NCI-H460 (cell line): ENCODE data around the gene WFS1. TPM values are rescaled to one million over a fixed set of nuclear protein-coding genes. Genes with fewer than 3 reads are reported as not detected.
A peak's percentile ranks its signal among the peaks of the same experiment; 100 is the strongest.

ENCODE experiments used
- DNase-seq: peaks from one replicate; pipeline ENCODE4 v3.0.0-alpha.2; 2016; ENCODE audit warnings: low read depth; ENCODE audit errors: extremely low read depth
- total RNA-seq: library from RNA; depleted of rRNA; stranded (reverse); fragments of >200 nt; shearing (Covaris generic); gene quantifications from 2 replicates; pipeline ENCODE4 v1.2.3, GENCODE V29; 2014

WFS1 gene
- total RNA-seq, 1 experiment from 2014 or later, result 4.6 TPM

- DNase-seq, result no peak
Observed at GRCh38 chr4:6235012-6235411, 34.6 kb upstream of the WFS1 start.

GRCh38 chr4:6235901-6236640 lies 33.6 kb upstream of the WFS1 start:
- no peak for DNase-seq

- DNase-seq, result no peak
Observed at GRCh38 chr4:6236816-6237390, 32.7 kb upstream of the WFS1 start.

DNA sequence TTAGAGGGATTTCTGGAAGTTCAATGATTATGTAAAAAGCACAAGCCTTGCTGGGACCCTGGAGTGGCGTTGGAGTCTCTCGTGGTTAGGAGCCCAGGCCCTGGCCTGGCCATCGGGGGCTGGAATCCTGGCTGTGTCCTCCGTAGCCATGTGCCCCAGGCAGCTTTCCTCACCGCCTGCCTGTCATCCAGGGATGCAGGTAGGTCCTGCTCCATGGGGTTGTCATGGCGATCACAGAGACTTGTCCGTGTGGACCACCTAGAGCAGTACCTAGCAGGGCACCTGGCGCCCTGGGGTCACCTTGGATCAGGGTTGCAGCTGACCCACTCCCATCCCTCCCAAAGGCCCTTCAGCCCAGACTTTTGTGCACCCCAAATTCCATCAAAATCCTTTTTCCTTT lies 30.2 kb upstream of the WFS1 start:
- no peak for DNase-seq

- no peak for DNase-seq
Observed at GRCh38 chr4:6239968-6240367, 29.7 kb upstream of the WFS1 start.

GRCh38 chr4:6241062-6241845 lies 28.4 kb upstream of the WFS1 start:
- no peak for DNase-seq

DNA sequence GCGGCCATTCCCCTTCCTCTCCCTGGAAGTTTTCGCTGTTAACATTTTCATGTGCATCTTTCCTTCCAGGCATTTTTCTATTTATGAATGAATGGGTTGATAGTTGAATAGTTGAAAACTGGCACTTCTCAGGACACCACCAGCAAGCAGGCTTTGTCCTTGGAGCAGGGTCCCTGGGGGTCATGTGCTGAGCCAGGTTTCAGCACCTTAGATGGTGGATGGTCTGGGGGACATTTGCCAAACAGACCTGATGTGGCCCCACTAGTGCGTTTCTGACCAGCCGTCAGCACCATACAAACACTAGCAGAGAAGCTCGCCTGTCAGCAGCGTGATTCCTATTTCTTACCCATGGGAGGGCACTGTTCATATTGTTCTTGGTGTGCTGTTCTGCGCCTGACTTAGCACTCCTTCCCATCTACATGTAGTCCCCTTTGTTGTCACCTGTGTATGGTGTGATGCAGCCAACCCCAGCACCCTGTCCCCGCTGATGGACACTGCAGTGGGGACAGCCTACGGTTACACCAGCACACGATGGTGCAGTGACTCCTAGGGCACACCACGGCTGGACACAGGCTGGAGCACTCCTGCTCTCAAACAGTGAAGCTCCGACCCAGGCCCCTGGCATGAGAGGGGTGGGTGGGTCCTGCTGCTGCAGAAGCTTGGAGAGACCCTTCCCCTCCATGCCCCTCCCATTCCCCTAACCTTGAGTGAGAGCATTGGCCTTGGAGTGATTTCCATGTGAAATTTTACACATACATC lies 27.2 kb upstream of the WFS1 start:
- no peak for DNase-seq

GRCh38 chr4:6245246-6246169 lies 24.1 kb upstream of the WFS1 start:
- no peak for DNase-seq

DNA sequence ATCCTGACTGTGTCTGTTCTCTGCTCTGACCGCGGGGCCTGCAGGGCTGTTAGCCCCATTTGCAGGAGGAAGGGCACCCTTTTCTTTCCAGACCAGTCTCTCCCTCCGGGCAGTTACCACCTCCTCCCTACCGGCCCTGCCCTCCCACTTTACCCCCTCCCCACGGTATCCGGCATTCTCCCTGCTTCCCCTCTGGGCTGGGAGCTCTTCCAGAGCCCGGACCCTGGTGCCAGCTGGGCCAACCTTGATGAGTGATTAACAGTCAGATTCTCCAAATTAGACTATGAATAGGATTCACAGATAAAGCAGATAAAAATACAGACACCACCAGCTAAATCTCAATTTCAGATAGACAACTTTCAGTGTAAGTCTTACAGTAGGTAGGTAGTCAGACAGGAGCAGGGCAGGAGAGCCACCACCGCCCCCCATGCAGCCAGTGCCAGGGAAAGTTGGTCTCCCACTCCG lies 23.4 kb upstream of the WFS1 start:
- DNase-seq, result no peak

DNA sequence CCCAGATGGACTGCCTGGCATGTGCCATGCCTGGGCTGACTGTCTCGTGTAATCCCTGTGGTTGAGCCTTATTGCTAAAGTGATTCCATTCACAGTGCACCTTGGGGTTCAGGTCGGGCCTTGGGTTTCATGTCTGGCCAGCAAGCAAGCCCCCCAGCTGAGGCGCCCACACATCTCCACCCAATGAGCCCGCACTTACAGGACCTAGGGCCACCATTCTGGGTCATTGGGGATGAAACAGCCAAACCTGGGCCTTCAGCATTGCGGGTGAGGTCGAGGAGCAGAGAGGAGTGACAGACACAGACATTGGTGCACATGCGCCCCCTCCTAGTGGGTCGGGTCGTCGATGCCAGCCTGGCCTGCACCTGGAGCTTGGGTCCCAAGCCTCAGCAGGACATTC lies 21.3 kb upstream of the WFS1 start:
- no peak for DNase-seq

- DNase-seq, result peak; percentile 51
Observed at GRCh38 chr4:6250235-6250983, 19.2 kb upstream of the WFS1 start.

- DNase-seq, result no peak
Observed at GRCh38 chr4:6250984-6251295, 18.7 kb upstream of the WFS1 start.

DNA sequence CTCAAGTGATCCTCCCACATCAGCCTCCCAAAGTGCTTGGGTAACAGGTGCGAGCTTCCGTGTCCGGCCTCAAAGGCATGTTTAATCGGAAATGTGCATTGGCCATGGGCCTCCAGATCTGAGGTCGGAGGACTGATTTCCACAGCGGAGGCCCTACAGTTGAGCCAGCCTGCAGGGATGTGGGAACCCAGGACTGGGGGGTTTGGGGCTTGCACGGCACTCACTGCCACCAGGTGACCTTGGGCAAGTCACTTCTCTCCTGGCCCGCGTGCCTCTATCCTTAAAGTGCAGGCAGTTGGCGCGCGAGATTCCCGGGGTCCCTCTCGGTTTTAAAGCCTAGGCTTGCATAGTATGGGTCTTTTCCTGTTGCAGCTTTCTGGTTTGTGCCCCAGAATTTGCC lies 18.3 kb upstream of the WFS1 start:
- DNase-seq, result no peak

- DNase-seq, result no peak
Observed at GRCh38 chr4:6252051-6252450, 17.6 kb upstream of the WFS1 start.

DNA sequence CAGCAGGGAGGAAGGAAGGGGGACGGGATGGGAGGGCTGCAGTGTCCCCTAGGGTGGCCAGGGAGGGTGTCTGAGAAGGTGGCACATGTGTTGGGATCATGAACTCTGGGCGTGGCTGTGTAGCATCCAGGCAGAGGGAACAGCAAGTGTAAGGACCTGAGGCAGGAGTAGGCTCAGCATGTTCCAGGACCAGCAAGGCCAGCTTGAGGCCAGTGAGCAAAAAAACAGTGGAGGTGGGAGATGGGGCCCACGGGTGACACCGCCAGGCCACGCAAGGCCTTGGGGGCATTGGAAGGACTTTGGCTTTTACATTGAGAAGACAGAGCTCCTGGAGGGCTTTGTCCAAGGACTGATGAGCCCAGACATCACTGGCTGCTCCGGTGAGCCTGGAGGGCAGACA lies 16.5 kb upstream of the WFS1 start:
- DNase-seq, result no peak

- no peak for DNase-seq
Observed at GRCh38 chr4:6253961-6254360, 15.7 kb upstream of the WFS1 start.

DNA sequence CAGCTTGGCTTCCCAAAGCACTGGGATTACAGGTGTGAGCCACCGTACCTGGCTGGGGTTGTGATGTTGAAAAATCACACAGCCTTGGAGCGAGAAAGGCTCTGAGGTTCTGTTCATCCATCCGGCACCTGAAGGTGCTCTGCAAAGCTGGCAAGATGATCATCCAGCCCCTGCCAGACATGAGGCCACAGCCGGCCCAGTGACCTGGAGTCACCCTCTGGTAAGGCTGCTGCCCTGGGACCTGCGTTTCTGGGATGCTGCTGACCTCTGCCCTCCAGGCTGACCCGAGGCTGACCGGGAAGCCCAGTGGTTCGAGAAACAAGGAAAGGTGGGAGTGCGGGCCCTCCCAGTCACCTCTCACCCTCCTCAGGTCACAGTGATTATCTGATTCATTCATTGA lies 13.5 kb upstream of the WFS1 start:
- DNase-seq, result no peak

DNA sequence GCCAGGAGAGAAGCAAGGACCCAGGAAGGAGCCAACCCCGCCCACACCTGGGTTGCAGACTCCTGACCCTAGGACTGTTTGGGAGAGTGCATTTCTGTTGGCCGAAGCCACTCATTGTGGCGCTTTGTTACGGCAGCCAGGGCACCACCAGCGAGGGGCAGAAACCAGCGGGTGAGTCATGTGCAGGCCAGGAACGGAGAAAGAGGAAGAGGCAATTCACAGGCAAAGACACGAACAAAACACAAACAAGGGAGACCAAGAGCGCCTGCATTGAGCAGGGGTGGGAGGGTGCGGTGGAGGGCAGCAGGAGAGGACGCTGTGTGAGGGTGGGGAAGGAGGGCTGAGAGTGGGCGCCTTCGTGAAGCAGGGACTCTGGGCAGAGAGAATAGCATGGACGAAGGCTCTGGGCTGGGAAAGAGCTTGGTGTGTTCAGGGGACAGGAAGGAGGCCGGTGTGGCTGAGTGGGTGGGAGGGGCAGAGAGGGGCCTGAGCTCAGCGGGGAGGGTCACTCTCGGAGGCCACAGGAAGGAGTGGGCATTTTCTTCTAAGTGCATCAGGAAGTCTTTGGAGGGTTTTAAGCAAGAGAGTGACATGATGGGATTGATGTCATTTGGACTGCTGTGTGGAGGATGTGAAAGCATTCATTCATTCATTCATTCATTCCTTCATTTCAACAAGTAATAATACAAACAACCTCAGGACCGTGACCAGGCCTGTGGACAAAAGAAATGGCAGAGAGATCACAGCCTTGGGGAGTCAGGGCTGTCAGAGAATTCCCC lies 12.2 kb upstream of the WFS1 start:
- no peak for DNase-seq

DNA sequence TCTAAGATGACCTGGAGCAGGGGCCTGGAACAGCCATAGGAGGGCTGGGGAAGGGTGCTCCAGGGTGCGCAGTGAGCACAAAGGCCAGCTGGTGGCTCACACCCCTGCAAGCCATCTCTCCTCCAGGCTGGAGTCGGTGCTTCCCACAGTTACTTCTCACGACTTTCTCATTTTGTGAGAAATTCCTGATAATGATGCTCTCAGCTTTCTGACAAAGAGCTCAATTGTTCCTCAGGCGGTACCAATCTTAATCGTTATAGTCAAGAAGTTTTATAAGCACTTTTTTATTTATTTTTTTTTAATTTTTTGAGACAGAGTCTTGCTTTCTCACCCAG lies 11.7 kb upstream of the WFS1 start:
- no peak for DNase-seq
